HTR-8/SVneo (cell line): Measurements from ENCODE around the gene COIL.
"Not testable (repeated sequence)": the region's sequence is repeated elsewhere in the genome, so short reads cannot be mapped to it uniquely, and the experiment has no call there.

Source experiments
- DNase-seq: peaks from one replicate; pipeline ENCODE4 v3.0.0; 2011; ENCODE audit warnings: low spot score, mixed read lengths; ENCODE audit not compliant: insufficient read length
- FAIRE-seq: peaks from 2 replicates; lab custom pipeline; 2011; peaks lifted over from hg19 to GRCh38; lab: Jason Lieb, UNC

COIL gene

DNA sequence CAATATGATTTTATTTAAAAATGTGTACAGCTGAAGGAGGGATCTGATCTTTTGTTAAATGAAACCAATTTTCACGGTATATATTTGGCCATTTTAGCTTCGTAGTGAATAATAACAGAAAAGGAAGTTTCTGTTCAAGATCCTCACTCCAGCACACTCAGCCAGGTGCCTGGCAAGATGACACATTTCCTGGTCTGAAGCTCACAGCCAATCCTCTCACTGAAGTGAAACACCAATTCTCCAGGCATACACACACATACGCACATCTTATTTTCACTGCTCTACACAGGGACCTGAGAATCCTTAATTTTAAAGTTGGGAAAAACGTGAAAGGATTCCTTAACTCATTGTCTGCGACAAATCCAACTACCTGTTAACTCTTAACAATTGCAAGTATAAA lies 22.6 kb downstream of the COIL start:
- peak; percentile 48 for FAIRE-seq
- DNase-seq = not testable (repeated sequence)

DNA sequence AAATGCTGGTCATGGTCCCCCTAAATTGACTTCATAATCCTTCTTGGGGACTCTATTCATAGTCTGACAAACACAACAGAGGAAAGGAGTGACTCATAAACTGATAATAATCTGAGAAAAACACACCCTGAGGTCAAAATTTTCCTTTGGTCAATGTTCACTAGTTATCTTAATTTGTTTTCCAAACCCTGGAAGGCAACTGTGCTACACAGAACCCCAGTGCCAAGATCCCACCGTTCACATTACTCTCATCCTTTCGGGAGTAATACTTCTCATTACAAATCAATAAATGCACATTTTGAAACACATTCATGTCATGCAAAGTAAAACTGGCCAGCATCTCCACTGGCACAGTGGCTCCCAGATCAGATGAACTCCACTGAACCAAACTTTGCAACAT lies 23.2 kb downstream of the COIL start:
- DNase-seq (no peak), FAIRE-seq (no peak)

DNA sequence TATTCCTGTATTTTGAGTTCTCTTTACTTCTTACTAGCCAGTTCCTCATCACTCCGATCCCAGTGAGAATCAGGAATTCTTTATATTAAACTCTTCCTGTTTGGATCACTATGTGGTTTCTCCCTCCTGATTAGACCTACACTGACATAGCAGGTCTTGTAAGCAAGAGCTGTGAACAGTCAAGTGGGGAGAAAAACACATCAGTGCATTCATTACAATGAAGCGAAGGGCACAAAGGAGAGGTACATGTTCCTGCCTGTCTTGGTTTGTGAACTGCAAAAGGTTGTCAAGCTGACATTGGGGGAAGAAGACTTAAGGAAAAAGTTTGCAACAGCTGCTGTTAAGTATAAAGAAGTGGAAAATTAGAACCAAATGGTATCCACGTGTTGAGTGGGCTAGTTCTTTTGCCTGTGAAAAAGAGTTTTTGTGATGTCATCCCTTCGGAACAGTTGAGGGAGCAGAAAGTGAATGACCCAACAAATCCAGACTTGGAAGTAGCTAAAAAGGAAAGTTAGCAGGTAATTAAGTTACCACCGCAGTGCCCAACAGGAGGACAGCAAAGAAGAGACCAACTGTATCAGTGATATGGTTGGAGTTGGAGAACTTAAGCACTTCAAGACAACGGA lies 24.0 kb downstream of the COIL start:
- DNase-seq (no peak), FAIRE-seq (no peak)

DNA sequence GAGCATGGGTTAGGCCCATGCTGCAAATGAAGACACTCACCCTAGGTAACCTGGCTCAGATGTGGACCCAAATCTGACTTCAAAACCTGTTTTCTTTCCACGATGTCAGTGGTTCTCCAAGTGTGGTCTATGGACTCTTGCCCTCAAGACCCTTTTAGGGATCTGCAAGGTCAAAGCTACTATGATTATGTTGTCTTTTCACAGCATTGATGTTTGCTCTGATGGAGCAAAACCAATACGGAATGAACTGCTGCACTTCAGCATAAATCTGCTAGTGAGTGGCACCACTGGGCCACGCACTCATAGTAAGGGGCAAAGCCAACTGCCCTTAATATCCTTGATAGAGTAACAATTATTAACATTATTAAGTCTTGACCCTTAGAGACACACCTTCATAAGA lies 25.4 kb downstream of the COIL start:
- peak; percentile 48 for FAIRE-seq

DNA sequence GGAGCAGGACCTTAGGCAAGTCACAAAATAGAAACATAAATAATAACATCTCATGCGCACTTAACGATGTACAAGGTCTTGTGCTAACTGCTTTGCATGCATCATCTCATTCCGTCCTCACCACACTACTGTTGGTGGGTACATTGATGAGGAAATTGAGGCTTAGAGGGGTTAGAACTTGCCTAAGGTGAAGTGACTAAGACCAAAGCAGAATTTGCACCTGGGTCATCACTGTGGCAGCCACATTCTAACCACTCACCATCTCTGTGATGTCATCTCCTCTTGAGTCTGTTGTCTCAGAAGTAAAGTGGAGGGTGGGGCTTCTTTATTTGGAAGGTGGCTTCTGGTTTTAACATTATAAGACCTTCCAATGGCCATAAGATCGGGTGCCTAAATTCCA lies 26.6 kb downstream of the COIL start:
- DNase-seq = no peak
- FAIRE-seq = no peak

More for the DNA sequence above, 25.4 kb downstream of the COIL start:
- DNase-seq = no peak

DNA sequence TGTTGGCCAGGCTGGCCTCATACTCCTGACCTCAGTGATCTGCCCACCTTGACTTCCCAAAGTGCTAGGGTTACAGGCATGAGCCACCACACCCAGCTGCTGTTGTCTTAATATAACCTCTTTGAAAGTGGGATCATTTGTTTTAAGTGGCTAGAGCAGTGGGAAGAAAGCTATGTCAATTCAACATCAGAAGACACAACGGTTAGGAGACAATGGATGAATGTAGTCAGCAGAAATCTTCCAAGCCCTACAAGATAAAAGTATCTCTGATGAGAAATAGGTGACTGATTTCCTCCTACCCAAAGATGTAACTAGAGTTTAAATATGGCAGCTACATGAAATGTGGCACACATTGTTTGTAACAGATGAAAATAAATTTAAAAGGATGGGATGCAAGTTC lies 27.0 kb downstream of the COIL start:
- DNase-seq (no peak), FAIRE-seq (no peak)

DNA sequence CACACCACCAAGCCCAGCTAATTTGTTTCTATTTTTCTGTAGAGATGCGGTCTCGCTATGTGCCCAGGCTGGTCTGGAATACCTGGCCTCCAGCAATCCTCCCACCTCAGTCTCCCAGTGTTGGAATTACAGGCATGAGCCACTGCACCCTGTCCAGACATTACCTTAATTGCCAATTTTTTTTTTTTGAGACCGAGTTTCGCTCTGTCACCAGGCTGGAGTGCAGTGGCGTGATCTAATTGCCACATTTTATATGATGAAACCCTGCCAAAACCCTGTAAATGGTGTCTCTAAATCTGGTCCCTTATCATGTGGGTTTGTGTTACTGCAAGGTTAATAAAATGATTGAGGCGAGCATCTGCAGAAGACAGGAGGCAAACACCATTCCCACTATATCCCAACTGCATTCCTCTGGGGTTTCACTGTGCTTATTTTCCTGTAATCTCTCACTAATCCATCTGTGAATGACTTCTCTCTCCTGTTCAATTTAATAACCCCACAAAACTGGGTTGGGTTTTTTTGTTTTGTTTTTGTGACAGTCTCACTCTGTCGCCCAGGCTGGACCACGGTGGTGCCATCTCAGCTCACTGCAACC lies 27.6 kb downstream of the COIL start:
- no peak for DNase-seq
- FAIRE-seq = no peak

DNA sequence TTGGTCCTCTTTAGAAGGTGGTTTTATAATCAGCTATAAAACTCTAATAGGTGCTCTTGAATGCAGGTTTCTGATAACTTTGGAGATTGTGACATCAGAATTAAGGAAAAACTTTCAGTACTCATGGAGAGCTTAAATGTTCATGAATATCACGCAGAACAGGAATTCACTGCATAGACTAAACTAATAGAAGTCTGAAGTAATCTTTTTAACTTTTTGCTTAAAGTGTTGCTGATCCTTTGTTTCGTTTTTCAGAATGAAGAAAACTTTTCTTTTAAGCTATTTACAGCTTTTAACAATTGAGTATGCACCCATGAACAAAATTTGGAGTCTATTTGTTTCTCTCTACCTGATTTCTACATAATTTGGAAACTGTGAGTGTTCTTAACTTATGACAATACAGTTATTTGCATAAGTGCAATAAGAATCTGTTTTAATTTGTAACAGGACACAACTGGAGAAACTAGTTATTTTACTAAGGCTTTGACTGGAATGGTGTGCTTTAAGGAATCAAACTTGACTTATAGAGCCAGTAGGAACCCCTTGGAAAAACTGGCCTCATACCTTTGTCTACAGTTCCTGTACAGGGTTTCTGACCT lies 30.0 kb downstream of the COIL start:
- FAIRE-seq = no peak
- no peak for DNase-seq

DNA sequence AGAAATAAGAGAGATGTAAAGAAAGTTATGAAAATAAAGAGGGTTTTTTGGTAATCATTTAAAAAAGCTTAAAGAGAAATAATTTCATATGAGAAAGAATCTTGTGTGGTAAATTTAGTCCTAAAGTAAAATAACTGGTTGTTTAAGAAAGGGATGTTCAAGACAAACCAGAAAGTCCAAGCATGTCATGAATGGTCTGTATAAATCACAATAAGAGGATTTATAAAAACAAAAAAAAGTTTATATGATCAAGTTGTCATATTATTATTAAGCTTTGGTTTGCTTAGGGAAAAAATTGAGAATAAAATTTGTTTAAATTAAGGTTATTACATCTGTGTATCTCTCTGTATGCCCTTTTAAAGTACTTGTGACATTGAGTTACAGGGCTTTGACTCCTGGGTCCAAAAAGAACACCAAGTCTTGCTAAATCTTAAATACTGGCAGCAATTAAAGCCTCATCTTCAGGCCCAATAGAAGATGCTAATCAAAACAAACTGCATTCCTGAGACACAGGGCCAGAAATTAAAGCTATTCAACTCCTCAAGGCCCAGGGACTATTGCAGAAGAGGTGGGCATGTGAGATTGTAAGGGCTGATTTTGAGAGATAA lies 31.4 kb downstream of the COIL start:
- DNase-seq (no peak), FAIRE-seq (no peak)

DNA sequence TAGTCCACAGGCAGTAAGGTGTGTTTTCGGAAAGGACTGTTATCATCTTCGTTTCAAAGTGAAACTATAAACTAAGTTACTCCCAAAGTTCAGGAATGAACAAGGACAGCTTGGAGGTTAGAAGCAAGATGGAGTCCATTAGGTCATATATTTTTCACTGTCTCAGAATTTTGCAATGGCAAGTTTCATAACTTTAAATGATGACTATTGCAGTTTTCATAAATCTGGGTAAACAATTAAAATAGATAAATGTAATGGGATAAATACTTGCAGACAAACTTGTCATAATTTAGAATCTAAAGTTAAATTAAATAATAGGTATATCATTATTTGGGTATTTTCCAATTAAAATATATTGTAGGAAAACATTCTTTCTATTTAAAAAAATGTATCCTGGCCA lies 32.3 kb downstream of the COIL start:
- no peak for FAIRE-seq

DNA sequence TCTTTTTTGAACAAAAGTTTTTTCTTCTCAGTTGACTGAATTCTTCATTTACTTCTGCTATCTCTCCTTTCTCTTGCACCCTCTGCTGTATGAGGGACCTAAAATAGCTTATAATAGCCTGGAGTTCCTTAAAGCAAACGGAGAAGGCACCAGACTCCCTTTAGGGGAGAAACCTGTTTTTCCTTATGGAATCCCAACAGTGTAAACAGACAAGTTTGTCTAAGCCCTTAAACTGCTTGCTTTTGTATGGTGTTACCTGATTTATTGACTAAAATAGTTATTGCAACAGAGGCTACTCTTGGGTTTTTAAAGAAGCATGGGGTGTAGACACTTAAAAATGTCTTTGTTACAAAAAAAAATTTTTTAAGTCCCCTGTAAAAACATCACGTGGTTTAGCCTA lies 34.1 kb downstream of the COIL start:
- no peak for FAIRE-seq

More for the DNA sequence above, 32.3 kb downstream of the COIL start:
- DNase-seq = no peak

DNA sequence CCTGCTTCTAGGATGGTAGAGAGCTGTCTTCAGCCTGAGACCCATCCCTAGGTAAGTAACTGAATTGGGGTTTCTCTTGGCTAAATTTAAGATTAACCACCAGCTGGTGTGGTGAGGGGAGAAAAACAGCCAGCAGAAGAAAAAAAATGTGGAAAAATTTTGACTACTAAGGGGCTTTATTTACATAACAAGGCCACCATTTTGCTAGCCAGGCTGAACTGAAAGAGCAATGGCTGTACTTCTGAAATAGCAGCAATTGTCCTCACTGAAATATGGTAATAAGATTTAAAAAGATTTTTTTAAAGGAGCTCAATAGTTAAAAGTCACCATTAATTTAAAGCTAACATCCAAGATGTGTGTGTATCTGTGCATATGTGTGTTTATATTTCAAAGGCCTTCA lies 34.6 kb downstream of the COIL start:
- FAIRE-seq = no peak
- no peak for DNase-seq

More for the DNA sequence above, 34.1 kb downstream of the COIL start:
- DNase-seq = no peak

DNA sequence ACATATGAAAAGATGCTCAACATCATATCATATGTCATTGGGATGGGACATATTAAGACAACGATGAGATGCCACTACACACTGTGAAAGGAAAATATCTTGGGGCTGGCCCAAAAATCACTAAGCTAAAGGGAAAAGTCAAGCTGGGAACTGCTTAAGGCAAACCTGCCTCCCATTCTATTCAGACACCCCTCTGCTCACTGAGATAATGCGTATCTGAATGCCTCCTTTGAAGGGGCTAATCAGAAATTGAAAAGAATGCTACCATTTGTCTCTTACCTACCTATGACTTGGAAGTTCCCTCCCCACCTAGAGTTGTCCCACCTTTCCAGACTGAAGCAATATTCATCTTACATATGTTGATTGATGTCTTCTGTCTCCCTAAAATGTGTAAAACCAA lies 35.8 kb downstream of the COIL start:
- FAIRE-seq = no peak

DNA sequence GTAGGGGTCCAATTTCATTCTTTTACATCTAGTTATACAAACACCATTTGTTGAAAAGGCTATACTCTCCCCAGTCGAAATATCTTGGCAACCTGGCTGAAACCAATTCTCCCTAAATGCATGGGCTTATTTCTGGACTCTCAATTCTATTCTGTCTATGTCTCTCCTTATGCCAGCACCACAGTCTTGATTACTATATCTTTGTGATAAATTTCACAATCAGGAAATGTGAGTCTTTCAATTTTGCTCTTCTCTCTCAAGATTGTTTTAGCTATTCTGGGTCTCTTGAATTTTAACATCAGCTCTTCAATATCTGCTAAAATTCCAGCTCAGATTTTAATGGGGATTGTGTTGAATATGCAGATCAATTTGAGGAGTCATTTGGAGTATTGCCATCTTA lies 41.1 kb downstream of the COIL start:
- DNase-seq = no peak
- FAIRE-seq = no peak

More for the DNA sequence above, 35.8 kb downstream of the COIL start:
- no peak for DNase-seq

DNA sequence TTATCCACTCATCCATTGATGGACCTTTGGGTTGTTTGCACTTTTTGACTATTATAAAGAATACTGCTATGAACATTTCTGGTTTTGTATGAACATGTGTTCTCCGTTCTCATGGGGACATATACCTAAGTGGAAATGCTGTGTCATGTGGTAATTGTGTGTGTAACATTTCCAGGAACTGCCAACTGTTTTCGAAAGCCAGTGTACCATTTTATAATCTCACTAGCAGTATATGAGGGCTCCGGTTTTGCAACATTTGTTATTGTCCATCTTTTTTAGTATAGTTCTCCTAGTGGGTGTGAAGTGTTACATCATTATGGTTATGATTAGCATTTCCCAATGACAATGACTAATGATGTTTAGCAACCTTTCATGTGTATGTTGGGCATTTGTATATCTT lies 41.9 kb downstream of the COIL start:
- FAIRE-seq = no peak
- DNase-seq = no peak

DNA sequence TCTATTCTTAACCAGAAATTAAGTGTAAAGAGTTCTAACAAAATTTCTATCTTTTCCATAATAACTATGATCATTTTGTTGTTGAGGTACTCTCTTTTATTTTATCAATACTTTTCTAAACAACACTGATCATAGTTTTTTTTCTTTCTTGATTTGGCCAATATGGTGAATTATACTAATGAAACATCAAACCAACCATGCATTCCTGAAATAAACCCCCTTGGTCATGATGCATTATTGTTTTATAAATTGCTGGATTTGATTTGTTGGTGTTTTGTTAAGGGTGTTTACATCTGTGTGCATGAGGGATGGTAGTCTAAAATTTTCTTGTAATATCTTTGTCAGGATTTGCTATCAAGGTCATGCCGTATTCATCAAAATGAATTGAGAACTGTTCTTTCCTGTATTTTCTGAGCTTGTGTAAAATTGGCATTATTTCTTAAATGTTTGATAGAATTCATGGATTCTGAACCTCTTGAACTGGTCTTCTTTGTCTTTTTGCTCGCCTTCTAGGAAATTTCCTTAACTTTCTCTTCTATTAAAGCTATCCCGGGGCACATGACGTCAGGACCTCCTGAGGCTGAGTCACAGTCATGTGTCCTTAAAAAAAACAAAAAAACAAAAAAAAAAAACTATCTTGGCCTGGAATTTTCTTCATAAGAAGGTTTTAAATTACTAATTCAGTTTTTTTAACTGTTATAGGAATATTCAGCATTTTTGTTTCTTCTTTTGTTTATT lies 43.1 kb downstream of the COIL start:
- no peak for FAIRE-seq
- DNase-seq = no peak

DNA sequence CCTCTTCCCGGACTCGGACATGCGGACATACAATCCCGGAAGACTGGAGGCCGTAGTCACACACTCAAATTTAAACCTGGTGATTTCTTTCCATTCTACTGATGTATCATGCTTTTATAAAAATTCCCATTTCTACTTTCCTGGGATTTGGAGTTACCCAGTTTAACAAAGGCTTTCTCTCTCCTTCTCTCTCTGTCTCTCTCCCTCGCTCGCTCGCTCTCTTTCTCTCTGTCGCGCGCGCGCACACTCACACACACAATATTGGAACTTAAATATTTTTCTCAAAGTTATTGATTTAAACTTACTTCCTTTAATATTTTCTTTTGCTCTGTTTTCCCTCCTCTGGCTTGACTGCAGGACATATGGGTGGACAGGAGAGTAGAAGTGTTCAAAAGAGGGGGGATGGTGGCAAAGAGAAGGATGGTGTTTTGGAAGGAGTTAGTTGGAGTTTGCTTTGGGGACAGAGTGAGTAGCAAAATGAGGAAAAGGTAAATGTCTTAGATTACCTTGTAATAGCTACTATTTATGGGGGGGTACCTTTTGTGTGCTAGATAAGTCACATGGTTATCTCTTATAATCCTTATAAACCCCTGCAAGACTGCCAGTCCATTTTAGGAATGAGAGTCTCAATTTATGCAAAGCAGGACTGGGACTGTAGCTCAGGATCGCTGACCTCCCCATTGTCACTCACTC lies 46.1 kb downstream of the COIL start:
- DNase-seq = no peak
- FAIRE-seq = no peak

DNA sequence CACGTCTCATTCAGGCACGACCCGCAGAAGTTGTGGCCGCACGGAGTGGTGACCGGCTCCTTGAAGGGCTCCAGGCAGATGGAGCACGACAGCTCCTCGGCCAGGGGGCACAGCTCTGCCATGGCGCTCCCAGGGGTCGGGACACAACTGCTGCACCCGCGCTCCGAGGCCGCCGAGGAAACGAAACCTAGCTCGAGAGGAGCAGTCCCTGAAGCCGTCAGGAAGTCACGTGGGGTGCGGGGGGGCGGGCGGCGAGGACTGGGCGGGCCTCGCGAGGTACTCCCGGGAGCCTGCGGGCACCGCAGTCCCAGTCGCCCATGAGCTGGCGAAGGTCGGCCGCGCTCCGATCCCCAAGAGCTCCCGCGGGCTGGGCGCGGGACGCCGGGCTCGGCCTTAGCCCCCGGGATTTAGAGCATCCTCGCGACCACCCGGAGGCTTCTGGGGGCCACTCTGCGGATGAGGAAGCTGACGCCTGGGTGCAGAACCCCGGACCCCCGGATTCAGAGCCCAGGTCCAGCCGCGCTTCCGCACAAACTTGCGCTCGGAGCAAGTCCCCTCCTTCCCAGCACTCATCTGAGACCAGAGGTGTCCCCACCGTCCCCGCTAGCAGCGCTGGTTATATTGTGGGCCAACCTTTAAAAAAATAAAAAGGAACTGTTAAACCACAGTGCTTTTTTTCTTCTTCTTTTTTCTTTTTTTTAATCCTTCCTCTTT lies 46.8 kb downstream of the COIL start, which contains the start of gene TRIM25:
TSS of gene TRIM25 (minus strand) at position 183 of the 714 bp plus-strand sequence. CDS start at position 122, 61 bp downstream.
- peak; percentile 99 for DNase-seq
- FAIRE-seq = peak; percentile 93

DNA sequence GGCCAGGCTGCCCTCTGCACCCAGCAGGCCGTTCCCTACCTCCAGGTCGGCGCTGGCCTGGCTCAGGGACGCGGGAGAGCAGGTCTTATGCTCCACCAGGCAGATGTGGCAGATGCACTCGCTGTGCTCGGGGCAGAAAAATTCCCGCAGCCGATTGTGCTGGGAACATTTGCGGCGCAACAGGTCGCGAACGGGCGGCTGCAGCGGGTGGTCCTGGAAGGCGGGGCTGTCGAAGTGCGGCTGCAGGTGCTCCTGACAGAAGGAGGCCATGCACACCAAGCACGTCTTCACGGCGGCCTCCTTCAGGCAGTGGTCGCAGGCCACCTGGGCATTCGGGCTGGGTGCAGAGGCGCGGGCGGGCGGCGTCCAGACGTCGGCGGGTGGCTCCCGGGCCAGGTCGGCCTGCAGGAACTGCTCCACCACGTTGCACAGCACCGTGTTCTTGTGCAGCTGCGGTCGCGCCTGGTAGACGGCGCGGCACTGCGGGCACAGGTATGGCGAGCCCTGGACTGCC lies 47.4 kb downstream of the COIL start:
- FAIRE-seq (no peak), DNase-seq (peak; percentile 23)
